Forelimb muscle (tissue), 1 donor: ENCODE data around the gene CHGA. TPM values are rescaled to one million over a fixed set of nuclear protein-coding genes. Genes with fewer than 3 reads are reported as not detected.

ENCODE experiments used
- DNase-seq: peaks from one replicate; pipeline ENCODE4 v3.0.0-alpha.2; 2013; ENCODE audit warnings: low read depth
- polyA plus RNA-seq: library from polyadenylated mRNA; unstranded; fragments of 120-200 nt; gene quantifications from one replicate; pipeline ENCODE4 v1.2.1, GENCODE V29; 2013; ENCODE audit not compliant: insufficient read length

The CHGA gene, protein sequence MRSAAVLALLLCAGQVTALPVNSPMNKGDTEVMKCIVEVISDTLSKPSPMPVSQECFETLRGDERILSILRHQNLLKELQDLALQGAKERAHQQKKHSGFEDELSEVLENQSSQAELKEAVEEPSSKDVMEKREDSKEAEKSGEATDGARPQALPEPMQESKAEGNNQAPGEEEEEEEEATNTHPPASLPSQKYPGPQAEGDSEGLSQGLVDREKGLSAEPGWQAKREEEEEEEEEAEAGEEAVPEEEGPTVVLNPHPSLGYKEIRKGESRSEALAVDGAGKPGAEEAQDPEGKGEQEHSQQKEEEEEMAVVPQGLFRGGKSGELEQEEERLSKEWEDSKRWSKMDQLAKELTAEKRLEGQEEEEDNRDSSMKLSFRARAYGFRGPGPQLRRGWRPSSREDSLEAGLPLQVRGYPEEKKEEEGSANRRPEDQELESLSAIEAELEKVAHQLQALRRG
- polyA plus RNA-seq: not detected

DNA sequence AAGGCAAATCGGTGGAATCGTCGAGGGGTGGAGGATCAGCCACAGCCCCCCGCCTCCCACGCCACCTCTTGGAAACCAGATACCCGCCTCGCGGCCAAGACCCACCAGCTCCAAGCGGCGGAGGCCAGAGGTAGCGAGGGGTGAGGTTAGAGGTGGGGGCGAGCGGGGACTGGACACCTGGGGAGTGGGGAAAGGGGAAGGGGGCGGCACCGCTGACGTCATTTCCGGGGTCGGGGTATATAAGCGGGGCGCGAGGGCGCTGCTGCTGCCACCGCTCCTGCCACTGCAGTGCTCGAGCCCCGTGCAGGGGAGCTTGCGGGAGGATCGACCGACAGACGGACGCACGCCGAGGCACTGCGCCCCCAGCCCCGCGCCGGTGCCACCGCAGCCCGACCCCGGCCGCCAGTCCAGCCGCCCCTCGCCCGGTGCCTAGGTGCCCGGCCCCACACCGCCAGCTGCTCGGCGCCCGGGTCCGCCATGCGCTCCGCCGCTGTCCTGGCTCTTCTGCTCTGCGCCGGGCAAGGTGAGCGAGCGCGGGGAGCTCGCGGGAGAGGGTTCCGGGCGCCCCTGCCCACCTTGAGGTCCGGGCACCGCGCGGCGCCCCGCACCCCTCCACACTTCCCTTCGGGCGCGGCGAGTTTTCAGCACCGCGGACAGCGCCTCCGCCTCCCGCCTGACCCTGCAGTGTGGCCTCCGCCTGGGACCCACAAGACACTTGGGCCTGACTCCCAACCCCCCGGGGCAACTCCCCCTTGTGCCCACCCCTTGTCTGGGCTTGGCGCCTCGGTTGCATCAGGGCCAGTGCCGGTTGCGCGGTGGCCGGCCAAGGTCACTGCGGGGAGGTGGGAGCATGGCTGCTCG, at the start of gene CHGA:
Gene CHGA (plus strand): TSS at position 268 of the 861 bp plus-strand sequence. CDS start 210 bp downstream, at position 478.
- no peak for DNase-seq

GRCh38 chr14:92874962-92875661, 47.8 kb upstream of the CHGA start:
- no peak for DNase-seq

DNA sequence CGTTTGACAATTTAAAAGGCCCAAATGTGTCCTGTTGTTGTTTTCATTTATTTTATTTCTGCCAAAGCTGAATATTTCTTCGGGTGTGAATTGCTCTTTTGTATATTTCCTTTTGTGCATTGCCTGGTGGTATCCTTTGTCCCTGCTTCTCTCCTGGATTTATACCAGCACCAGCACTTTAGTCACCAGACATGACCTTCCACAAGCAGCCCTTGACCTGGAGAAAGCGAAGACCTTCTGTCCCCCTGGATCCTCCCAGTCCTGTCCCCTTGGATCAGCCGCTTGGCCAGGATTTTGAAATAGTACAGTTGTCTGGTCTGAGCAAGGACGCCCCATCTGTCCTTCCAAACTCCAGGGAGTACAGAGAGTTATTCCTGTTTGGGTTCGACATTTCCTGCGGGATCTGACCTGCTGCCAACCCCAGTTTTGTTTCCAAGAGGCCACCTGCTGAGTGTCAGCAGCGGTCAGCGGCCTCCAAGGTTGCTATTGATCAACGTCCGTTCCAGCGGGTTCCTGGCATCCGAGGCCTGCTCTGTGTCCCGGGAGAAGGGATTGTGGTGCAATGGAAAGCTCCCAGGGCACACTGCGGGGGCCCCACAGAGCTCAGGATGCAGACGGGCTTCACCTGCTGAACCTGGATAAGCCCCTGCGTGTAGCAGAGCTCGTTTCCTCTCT, 45.1 kb upstream of the CHGA start:
- no peak for DNase-seq

- DNase-seq: no peak
Observed at GRCh38 chr14:92880351-92880750, 42.6 kb upstream of the CHGA start.

- DNase-seq: peak; percentile 5
Observed at GRCh38 chr14:92880851-92881250, 42.1 kb upstream of the CHGA start.

- no peak for DNase-seq
Observed at GRCh38 chr14:92883066-92883465, 39.9 kb upstream of the CHGA start.

GRCh38 chr14:92884410-92884809, 38.5 kb upstream of the CHGA start:
- no peak for DNase-seq

GRCh38 chr14:92885279-92886061, 37.5 kb upstream of the CHGA start:
- DNase-seq: no peak

DNA sequence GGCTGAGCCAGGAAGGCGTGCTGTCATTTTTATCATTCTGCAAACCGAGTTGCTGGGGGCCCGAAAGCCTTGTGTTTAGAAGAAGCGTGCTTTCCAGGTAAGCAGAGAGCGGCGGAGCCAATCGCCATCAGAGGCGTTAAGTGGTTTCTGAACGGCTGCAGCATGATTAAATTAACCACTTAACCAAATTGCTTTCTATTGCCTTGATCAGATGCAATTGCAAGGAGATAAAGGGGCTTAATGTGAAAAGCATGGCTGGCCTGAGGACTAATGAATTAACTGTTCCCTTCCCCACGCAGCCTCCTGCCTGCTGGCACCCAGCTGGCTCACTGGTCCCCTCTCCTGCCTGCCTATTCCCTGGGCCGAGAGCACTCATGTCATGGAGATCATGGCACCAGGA, 36.6 kb upstream of the CHGA start:
- no peak for DNase-seq

DNA sequence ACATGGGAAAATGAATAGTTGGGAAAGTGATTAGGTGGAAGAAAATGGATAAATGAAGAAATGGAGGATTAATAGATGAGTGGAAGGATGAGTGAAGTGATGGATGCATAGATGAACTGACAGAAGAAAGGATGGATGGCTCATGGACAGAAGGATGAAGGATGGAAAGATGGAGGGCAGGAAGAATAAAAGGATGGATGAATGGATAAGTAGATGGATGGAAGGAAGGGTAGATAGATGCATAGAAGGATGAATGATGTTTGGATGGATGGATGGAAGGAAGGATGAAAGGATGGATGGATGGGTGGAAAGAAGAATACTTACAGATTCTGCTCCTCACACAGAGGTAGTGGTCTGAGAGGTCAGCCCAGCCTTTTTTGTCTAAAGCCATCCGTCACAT, 35.8 kb upstream of the CHGA start:
- DNase-seq: no peak

- DNase-seq: no peak
Observed at GRCh38 chr14:92888896-92889295, 34.1 kb upstream of the CHGA start.

- DNase-seq: no peak
Observed at GRCh38 chr14:92890830-92891588, 31.9 kb upstream of the CHGA start.

GRCh38 chr14:92892589-92892988, 30.4 kb upstream of the CHGA start:
- DNase-seq: no peak

GRCh38 chr14:92895352-92895878, 27.5 kb upstream of the CHGA start:
- DNase-seq: no peak

DNA sequence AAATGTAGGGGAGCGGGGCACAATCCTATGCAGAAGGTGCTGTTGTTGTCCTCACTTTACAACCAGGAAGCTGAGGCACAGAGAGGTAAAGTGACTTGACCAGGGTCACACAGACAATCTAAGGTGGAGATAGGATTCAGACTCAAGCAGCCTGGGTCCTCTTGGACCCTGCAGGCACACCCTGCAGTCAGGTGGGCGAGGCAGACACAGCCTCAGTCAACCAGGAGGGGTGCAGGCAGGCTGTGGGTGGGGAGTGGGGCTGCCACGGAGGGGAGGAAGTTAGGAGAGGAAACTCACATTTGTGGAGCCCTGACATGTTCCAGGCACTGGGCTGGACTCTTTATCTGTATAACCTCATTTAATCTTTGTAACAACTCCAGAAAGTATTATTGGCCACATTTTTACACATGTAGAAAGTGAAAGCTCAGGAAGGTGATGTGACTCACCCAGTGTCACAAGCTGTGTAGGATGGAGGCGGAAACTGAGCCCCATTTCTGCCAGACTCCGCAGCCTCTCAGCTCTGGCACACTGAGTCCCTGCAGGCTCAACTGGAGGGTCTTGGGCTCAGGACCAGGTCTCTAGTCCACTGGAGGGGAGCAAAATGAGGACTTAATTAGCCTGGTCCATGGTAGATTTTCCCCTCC, 24.9 kb upstream of the CHGA start:
- no peak for DNase-seq

DNA sequence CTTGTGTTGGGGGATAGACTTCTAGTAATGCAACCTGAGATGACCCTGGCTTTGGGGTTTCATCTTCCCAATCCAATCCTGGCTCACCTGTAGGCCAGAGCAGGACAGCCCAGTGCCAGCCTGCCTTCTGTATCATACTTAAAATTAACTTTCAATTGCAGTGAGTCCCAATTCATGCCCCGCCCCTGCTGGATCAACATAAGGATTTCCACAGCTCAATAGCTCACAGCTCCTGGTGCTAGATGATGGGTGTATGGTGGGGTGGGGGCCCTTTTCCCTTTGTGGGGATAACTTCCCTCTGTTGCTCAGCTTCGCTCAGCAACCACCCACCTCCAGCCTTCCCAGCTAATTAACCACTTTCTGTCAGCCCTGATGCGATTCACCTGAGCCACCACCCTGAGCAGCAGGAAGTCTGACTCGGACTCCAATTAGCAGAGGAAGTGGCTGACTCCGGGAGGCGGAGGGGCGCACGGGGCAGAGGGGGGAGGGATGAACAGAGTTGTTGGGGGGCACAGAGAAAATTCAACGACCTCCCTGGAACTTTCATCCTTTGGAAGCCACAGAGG, 24.3 kb upstream of the CHGA start:
- DNase-seq: no peak

GRCh38 chr14:92900660-92901059, 22.3 kb upstream of the CHGA start:
- DNase-seq: no peak

DNA sequence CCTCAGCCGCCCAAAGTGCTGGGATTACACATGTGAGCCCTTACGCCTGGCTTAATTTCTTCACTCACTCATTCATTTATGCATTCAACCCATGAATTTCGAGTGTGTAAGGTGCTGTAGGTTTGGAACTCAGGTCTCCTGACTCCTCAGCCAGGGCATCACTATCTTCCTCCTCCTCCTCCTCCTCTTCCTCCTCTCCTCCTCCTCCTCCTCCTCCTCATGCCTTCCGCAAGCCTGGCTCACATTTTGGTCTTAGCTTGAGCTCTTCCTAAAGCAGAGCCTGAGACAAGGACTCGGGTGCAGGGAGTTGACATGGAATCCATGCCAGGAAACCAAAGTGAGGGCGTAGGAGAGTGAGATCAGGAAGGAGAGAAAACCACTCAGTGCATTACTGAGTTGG, 20.8 kb upstream of the CHGA start:
- DNase-seq: no peak

GRCh38 chr14:92902726-92903125, 20.2 kb upstream of the CHGA start:
- DNase-seq: no peak
